GM12875 (cell line): ENCODE measurements around the gene CASTOR1.

Experiments
- H3K4me3 ChIP-seq: one replicate; pipeline ENCODE4 v1.5.1; 2011; ENCODE audit warnings: low read depth, low read length, control low read depth
- TF ChIP-seq, protein P1 (sequence below): IDR thresholded peaks from 2 replicates; pipeline ENCODE4 v1.5.1; 2011; ENCODE audit warnings: low read depth, mild to moderate bottlenecking, control low read depth, inconsistent platforms, low read length, moderate library complexity, borderline replicate concordance; ENCODE audit not compliant: insufficient read depth

Gene CASTOR1

DNA sequence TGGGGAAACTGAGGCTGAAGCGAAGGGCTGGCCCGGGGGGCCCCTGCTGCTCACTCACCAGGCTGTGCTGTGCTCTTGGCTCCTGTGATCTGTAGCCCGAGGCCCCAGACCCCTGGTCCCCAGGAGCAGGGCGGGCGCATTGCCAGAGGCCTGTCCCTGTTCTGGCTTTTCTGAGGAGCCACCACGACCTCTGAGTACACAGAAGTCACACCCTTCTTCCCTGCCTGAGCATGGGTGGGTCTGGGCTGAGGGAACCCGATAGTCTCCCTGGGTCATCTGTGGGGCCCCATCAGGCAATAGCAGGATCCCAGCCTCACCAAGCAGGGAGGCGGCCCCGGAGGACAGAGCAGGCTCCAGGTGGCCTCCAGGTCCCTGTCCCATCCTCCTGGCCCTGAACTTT is 5.1 kb downstream of the CASTOR1 start:
- no peak overlapping the region for H3K4me3 ChIP-seq
- TF ChIP-seq, protein P1, sequence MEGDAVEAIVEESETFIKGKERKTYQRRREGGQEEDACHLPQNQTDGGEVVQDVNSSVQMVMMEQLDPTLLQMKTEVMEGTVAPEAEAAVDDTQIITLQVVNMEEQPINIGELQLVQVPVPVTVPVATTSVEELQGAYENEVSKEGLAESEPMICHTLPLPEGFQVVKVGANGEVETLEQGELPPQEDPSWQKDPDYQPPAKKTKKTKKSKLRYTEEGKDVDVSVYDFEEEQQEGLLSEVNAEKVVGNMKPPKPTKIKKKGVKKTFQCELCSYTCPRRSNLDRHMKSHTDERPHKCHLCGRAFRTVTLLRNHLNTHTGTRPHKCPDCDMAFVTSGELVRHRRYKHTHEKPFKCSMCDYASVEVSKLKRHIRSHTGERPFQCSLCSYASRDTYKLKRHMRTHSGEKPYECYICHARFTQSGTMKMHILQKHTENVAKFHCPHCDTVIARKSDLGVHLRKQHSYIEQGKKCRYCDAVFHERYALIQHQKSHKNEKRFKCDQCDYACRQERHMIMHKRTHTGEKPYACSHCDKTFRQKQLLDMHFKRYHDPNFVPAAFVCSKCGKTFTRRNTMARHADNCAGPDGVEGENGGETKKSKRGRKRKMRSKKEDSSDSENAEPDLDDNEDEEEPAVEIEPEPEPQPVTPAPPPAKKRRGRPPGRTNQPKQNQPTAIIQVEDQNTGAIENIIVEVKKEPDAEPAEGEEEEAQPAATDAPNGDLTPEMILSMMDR: no peak

DNA sequence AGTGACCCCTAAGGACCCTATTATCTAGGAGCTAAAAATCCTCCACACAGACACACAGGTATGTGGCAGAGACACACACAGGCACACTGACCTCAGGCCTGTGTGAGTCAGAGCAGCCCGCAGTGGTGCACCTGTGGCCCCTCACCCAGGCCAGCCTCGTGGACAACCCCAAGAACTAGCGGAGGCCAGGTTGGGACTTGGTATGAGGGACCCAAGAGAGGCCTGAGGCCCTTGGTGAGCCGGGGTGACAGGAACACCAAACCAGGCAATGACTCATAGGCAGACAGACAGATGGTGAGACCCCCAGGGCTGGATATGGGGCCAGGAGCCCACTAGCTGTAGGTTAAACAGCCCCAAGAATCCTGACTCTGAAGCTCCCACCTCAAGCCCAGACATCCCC is 6.0 kb downstream of the CASTOR1 start:
- TF ChIP-seq, protein P1: no peak
- H3K4me3 ChIP-seq: no peak overlapping the region

DNA sequence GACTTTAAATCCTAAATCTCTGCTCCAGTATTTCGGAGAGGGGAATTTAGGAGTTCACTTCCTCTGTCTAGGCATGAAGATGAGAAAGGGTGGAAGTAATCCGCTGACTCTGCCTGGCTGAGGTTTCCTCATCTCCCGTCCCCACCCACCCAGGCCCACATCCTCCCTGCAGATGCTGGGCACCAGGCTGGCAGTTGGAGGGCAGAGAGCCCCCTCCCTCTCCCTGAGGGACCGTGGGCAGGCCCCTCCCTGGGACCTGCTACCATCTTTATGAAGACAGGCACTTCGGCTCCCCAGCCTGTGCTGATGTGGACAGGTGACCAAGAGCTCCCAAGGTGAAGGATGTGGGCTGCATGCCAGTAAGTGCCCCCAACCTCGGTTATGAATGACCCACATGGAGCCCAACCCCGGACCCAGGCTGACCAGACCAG is 6.7 kb downstream of the CASTOR1 start:
- no peak overlapping the region for H3K4me3 ChIP-seq
- TF ChIP-seq, protein P1: no peak

DNA sequence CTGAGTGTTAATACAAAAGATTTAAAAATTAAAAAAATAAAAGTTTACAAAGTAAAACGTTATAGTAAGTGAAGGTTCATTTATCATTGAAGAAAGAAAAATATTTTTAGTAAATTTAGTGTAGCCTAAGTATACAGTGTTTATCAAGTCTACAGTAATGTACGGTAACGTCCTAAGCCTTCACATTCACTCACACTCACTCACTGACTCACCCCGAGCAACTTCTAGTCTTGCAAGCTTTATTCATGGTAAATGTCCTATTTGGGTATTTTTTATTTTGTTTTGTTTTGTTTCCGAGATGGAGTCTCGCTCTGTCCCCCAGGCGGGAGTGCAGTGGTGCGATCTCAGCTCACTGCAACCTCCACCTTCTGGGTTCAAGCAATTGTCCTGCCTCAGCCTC is 8.8 kb downstream of the CASTOR1 start:
- H3K4me3 ChIP-seq: no peak overlapping the region
- TF ChIP-seq, protein P1: no peak

DNA sequence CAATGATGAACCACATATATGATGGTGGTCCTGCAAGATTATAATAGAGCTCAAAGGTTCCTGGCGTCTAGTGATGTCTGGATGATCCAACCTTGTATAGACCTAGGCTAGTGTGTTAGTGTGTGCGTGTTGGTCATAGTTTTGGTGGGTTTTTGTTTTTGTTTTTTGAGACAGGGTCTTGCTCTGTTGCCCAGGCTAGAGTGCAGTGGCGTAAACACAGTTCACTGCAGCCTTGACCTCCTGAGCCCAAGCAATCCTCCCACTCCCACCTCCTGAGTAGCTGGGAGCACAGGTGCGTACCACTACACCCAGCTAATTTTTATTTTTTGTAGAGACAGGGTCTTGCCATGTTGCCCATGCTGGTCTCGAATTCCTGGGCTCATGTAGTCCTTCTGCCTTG is 9.4 kb downstream of the CASTOR1 start:
- H3K4me3 ChIP-seq: no peak overlapping the region
- TF ChIP-seq, protein P1: no peak

DNA sequence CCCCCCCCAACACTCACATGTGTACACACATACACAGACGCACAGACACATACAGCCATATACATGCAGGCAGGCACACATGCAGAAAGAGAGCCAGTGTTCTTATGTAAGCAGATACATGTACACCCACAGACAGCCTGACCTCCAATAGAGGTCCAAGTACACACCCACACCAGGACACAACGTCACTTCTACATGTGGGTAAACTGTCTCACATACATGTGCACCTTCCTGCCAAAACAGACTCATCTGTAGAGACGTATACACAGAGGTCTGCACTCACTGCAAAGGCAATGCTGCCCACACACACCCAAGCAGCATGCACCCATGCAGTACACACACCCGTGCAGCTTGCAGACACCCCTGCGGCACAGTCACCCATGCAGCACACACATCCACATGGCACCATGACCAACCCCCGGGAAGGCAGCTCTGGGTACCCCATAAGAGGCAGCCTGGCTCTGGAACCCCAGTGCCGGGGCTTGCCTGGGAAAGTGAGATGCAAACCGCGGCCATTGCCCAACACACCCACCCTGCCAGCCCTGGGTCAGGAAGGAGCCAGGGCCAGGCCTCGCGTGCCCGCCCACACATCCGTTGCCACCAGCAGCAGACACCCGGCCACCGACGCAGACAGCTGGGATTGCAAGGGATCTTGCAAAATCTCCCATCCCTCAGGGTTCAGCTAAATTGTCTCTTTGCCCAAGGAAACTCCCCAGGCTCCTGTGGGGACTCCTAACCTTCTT is 10.1 kb downstream of the CASTOR1 start:
- TF ChIP-seq, protein P1: no peak
- no peak overlapping the region for H3K4me3 ChIP-seq
